ENCODE data around the gene PTPRN2.
"Not testable (repeated sequence)": the region's sequence is repeated elsewhere in the genome, so short reads cannot be mapped to it uniquely, and the experiment has no call there.

PTPRN2 gene

GRCh38 chr7:158376146-158376838 is 211.3 kb downstream of the PTPRN2 start:
- DNase-seq; in situ Hi-C loops (cut with HindIII; ENCODE audit: low pct_ligation_motif_present, low pct_unique_long_range_greater_than_20kb, low sequenced_read_pairs): not testable (repeated sequence)

DNA sequence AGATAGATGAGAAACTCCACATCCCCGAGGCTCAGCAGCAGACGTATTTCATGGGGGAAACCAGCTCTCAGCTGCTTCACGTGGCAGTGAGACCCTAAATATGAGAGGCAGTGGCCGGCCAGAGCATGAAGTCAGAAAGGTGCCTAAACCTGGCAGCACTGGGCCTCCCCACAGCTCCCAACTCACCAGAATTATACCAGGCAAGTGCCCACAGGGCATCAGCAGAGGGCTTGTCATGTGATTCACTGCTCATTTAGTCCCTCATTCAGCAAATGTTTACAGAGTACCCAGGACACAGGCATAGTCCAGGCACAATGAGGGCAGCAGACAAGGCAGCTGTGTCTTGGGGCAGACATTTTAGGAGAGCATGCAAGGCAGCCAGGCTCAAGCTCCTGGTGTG is 212.6 kb downstream of the PTPRN2 start:
- no peak for DNase-seq
- in situ Hi-C loops (cut with HindIII; ENCODE audit: low pct_ligation_motif_present, low pct_unique_long_range_greater_than_20kb, low sequenced_read_pairs): no loop called here

DNA sequence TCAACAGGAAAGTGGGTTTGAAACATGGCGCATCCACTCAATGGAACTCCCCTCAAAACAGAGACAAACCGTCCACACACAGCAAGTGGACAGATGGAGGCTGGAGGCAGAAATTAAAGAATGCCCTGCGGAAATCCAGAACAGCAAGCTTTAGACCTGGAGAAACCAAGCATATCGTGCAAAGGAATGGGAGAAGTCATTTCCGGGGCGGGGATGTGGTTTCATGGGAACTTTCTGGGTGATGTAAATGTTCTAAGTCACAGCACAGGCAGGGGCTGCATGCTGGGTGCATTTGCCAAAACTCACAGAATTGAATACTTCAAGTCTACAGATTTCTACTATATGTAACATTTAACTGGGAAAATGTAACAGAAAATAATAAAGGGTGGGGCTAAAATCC is 213.0 kb downstream of the PTPRN2 start:
- no peak for DNase-seq
- in situ Hi-C loops (cut with HindIII; ENCODE audit: low pct_ligation_motif_present, low pct_unique_long_range_greater_than_20kb, low sequenced_read_pairs): no loop called here

GRCh38 chr7:158374146-158374545 is 213.5 kb downstream of the PTPRN2 start:
- DNase-seq: no peak
- in situ Hi-C loops (cut with HindIII; ENCODE audit: low pct_ligation_motif_present, low pct_unique_long_range_greater_than_20kb, low sequenced_read_pairs): no loop called here

DNA sequence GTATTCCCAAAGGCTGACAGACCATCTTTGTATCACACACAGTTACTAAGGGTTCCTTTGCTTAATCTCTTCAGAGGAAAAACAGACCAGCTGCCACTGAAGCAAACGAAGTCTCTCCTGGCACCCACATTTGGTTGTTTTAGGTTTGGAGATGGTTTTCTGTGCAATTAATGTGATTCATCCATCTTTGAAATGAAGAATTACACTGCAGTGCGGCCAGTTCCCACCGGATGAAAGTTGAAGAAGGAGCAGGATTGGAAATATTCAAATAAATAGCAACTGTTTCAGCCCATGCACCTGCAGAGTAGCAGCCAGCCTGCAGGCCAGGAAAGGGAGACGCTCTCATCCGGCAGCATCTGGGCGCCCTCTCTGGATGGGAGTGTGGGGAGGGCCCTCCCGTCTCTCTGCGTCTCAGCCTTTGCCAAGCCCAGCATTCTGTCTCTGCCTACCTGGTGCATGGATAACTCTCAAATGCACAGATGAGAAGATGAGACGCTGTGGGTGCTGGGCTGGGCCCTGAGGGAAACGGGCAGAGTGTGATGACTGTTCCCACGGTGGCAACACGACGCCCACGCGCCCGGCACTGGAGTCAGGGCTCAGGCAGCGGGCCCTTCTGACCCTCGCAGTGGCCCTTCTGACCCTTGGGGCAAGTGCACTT is 214.0 kb downstream of the PTPRN2 start:
- DNase-seq: no peak
- in situ Hi-C loops (cut with HindIII; ENCODE audit: low pct_ligation_motif_present, low pct_unique_long_range_greater_than_20kb, low sequenced_read_pairs): no loop called here

DNA sequence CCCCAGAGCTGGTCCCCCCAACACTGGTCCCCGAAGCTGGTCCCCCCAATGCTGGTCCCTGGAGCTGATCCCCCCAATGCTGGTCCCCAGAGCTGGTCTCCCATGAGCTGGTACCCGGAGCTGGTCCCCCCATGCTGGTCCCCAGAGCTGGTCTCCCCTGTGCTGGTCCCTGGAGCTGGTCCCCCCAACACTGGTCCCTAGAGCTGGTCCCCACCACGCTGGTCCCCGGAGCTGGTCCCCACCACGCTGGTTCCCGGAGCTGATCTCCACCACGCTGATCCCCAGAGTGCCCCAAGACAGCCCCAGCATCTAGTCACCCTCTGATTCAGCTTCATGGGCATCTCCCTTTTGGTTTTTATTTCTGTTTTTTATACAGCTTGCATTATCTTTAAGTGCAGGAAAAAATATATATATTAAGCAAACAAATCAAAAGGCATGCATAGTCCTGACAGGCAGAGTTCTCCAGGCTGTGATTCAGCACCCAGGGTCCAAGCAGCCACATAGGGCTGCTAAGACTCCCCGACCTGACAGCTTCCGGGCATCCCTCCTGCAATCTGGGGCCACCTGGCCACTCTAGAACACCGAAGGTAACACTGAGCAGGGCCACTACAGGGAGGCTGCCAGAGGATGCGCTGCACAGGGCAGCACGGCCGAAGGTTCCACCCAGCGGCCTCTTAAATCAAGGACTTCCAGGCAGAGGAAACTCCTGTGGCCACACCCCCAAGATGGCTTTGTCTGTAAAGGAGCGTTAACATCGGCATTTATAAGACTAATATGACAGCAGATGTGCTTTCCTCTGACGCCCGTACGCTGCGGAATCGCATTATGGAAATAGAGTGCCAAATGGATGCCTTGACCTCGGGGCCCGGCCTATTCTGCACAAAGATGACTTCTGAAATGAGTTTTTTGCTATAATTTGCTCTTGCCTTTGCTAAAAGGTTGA is 215.0 kb downstream of the PTPRN2 start:
- in situ Hi-C loops (cut with HindIII; ENCODE audit: low pct_ligation_motif_present, low pct_unique_long_range_greater_than_20kb, low sequenced_read_pairs): no loop called here
- DNase-seq: no peak

DNA sequence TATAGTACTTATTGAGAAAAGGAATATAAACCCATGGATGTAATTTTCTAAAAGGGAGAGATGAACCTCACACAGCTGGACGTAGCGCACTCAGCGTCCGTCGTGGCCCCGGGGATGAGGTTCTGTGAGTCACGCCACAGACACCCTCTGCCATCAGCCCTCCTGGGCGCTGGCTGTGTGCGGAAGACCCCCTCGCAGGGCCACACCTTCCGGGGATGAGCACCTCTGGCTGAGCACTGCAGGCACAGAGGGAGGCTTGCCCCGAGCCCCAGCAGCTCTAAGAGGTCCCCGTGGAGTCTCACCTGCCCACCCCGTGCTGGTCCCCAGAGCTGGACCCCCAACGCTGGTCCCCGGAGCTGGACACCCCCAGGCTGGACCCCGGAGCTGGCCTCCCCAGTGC is 215.8 kb downstream of the PTPRN2 start:
- no peak for DNase-seq
- in situ Hi-C loops (cut with HindIII; ENCODE audit: low pct_ligation_motif_present, low pct_unique_long_range_greater_than_20kb, low sequenced_read_pairs): no loop called here

DNA sequence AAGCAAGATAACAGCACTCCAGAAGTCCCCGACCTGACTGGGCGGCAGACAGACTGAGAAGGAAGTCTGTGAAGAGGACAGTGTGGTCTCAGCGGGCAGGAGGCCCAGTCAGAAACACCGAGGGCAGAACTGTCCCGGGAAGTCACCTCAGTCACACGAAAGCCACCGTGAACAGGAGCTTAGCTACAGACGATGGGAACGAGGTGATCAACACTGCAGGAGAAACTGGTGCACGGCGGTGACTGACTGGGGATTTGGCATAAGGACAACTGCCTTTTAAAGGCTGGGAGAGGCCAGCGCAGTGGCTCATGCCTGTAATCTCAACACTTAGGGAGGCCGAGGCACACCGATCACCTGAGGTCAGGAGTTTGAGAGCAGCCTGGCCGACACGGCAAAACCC is 217.8 kb downstream of the PTPRN2 start:
- in situ Hi-C loops (cut with HindIII; ENCODE audit: low pct_ligation_motif_present, low pct_unique_long_range_greater_than_20kb, low sequenced_read_pairs): no loop called here
- DNase-seq: no peak

DNA sequence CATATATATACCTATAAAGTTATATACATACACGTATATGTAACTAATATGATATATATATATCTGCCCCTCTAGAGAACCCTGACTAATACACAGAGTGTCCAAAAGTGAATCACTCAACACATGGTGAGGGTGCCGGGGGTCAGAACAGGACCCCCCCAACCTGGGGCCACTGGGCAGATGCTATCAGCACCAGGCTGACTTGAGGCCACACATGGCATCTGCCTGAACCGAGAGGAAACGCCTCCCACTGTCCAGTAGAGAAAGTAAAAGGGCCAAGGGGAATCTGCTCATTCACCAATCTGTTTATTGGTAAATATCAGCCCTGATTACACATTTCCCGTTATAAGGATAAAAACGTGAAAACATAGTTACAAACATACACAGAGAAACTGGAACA is 218.3 kb downstream of the PTPRN2 start:
- in situ Hi-C loops (cut with HindIII; ENCODE audit: low pct_ligation_motif_present, low pct_unique_long_range_greater_than_20kb, low sequenced_read_pairs): no loop called here
- DNase-seq: no peak

GRCh38 chr7:158368449-158368848 is 219.2 kb downstream of the PTPRN2 start:
- in situ Hi-C loops (cut with HindIII; ENCODE audit: low pct_ligation_motif_present, low pct_unique_long_range_greater_than_20kb, low sequenced_read_pairs): no loop called here
- DNase-seq: no peak

DNA sequence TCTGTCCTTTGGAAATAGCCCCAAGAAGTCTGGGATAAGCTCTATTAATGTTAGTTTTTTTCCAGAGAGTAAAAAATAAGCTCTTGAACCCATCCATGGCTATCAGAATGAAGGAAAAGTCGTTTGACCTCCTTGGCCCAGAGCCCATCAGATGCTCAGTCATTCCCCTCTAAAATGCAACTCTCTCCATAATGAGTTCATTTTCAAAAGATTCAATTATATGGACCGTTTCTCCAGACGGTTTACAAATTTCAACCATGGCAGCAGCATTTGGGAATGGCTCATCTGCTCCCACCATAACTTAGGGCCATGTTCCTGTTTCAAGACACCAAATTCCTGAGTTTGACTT is 220.0 kb downstream of the PTPRN2 start:
- no peak for DNase-seq
- in situ Hi-C loops (cut with HindIII; ENCODE audit: low pct_ligation_motif_present, low pct_unique_long_range_greater_than_20kb, low sequenced_read_pairs): no loop called here

DNA sequence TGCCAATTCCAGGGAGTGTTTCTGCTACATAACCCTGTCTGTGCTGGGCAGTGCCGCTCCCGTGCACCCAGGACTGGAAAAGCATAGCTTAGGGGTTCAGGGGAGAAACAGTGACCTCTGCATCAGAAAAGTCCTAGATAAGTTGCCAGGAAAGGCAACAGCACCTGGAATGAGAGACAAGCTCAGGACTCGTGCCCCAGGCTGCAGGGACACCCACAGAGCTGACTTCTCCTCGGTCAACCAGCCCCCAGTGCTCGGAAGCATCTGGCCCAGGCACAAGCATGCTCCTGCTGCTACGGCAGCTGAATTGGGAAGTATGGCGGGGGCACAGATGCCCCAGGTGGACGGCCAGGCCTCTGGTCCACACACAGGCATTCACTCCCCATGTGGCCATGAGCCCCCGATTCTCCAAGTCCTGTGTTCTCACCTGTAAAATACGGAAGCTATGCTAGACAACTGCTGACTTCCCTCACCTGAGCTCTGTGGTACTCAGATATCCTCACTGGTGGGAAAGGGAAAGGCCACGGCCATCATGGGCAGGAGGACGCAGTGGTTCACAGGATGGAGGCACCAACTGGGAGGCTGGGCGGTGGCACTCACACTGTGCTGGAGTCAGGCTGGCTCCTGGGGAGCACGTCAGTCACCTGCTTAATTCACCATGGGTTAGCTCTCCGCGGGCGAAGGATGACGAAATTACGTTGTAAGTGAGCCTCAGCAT is 220.5 kb downstream of the PTPRN2 start:
- in situ Hi-C loops (cut with HindIII; ENCODE audit: low pct_ligation_motif_present, low pct_unique_long_range_greater_than_20kb, low sequenced_read_pairs): no loop called here
- DNase-seq: no peak

DNA sequence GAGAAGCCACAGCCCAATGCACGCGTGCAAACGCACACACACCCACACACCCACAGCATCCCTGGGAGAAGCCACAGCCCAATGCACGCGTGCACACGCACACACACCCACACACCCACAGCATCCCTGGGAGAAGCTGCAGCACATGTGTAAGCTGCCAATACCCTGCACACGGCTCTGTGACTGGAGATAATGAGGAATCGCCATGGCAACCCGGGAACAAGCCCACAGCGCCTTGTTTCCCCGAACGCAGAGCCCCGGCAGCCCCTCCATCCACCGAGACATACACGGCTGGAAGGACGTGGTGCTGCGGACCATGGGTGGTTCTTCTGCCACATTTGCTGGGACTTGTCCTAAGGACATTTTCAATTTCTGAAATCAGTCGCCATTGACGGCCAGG is 221.3 kb downstream of the PTPRN2 start:
- DNase-seq: no peak
- in situ Hi-C loops (cut with HindIII; ENCODE audit: low pct_ligation_motif_present, low pct_unique_long_range_greater_than_20kb, low sequenced_read_pairs): no loop called here

GRCh38 chr7:158365267-158365666 is 222.4 kb downstream of the PTPRN2 start:
- in situ Hi-C loops (cut with HindIII; ENCODE audit: low pct_ligation_motif_present, low pct_unique_long_range_greater_than_20kb, low sequenced_read_pairs): no loop called here
- no peak for DNase-seq

DNA sequence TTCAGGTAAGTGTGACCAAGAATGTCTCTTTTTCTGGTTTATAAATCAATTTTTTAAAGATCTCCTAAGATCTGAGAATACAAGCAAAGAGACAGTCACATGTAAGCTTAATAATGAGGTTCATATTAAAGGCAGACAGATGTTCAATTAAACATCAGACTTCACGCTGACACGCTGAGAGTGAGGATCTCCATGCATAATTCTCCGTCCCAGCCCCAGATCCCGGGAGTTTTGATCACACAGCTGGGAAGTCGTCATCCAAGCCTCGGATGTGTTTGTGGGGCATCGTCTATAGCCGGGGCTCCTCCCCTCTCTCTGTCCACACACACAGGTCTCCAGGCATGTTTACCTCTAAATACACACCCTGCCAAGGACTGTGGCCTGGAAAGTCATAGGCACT is 223.2 kb downstream of the PTPRN2 start:
- in situ Hi-C loops (cut with HindIII; ENCODE audit: low pct_ligation_motif_present, low pct_unique_long_range_greater_than_20kb, low sequenced_read_pairs): no loop called here

DNA sequence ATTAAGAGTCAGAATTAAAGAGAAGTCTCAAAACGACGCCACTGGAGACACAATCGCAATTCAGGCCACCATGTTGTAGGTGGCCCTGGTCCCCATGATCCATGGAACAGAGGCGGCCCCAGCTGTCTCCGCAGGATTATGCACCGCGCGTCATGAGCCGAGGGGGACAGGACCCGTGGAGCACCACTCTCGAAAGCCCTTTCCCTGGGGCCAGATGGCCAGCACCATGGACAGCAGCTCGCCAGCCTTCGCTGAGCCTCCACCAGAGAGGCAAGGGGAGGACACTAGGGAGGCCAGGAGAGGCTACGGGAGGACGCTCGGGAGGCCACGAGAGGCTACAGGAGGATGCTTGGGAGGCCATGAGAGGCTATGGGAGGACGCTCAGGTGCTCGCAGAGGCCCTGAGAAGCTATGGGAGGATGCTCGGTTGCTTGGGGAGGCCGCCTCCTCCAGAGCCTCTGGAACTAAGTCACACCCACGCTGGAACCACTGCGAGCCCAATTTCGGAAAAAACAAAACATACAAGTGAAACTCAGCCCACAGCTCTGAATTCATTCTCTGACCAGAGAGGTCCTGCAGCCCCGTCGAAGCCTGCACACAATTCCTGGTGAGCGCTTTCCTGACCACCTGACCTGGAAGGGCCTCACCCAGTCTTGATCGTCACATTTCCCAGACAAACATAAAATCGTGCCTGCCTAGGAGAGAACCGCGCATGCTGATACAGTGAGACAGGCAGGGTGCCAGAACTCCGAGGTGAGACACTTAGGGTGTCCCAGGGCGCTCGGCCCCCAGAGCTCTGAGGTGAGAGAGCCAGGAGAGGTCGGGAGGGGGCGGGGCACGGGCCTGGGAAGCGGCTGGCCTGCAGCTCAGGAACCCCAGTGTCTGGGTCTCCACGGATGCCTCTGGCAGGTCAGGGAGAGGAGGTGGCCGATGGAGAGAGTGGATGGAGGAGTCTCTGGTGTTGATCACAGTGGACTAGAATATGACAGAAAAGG is 224.4 kb downstream of the PTPRN2 start:
- in situ Hi-C loops (cut with HindIII; ENCODE audit: low pct_ligation_motif_present, low pct_unique_long_range_greater_than_20kb, low sequenced_read_pairs): no loop called here
- DNase-seq: no peak

More for the DNA sequence above, 223.2 kb downstream of the PTPRN2 start:
- DNase-seq: no peak

DNA sequence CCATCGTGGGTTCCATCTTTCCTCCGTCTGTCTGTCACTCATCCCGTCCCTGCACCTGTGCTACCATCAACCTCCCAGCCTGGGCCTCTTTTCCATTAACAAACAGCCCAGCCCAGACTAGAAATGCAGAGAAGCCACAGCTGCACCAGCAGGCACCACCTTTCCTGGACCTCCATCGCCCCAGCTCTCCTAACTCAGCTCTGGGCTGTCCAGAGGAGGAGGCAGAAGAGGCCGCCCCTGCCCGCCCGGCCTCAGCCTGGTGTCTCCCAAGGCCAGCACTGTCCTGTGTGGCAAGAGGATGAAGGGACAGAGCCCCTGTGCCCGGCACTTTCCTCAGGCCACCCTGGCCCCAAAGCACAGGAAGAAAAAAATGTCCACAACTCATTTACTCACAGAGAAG is 225.6 kb downstream of the PTPRN2 start:
- in situ Hi-C loops (cut with HindIII; ENCODE audit: low pct_ligation_motif_present, low pct_unique_long_range_greater_than_20kb, low sequenced_read_pairs): no loop called here
- no peak for DNase-seq

All from ACHN (cell line).